Measurements from ENCODE around the gene TUBB4A.

Gene TUBB4A

DNA sequence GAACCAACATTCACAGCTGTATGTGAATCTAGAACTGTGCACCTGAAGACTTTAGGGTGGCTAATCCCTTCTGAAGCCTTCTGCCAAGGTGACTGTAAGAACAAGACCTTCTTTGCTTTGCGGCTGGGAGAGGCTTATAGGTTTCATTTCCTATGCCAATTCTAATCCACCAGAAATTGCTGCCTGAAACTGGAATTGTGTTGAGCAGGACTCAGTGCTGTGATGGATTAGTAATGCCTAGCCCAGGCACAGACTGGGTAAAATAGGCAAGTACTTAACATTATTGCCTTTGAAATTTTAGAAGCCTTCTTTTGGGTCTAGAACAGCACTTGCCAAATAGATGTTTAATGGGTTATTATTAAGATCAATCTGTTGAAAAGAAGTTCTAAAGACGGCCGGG is 54.1 kb downstream of the TUBB4A start:
- no peaks in the 10 kb centered on the region for H3K79me2 ChIP-seq
- H3K4me1 ChIP-seq = no peaks in the 10 kb centered on the region
- H3K36me3 ChIP-seq (ENCODE audit: control insufficient read depth, insufficient read depth, low read length) = no peaks in the 10 kb centered on the region
- H3K4me3 ChIP-seq (ENCODE audit: low read depth, low read length) = no peak overlapping the region
- H3K27ac ChIP-seq = no peak overlapping the region
- no peak overlapping the region for H3K4me2 ChIP-seq (ENCODE audit: low read length)
- TF ChIP-seq, protein P1, sequence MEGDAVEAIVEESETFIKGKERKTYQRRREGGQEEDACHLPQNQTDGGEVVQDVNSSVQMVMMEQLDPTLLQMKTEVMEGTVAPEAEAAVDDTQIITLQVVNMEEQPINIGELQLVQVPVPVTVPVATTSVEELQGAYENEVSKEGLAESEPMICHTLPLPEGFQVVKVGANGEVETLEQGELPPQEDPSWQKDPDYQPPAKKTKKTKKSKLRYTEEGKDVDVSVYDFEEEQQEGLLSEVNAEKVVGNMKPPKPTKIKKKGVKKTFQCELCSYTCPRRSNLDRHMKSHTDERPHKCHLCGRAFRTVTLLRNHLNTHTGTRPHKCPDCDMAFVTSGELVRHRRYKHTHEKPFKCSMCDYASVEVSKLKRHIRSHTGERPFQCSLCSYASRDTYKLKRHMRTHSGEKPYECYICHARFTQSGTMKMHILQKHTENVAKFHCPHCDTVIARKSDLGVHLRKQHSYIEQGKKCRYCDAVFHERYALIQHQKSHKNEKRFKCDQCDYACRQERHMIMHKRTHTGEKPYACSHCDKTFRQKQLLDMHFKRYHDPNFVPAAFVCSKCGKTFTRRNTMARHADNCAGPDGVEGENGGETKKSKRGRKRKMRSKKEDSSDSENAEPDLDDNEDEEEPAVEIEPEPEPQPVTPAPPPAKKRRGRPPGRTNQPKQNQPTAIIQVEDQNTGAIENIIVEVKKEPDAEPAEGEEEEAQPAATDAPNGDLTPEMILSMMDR (IDR thresholded peaks at IDR 0.05) = no peak
- H3K27me3 ChIP-seq (ENCODE audit: control insufficient read depth, insufficient read depth, low read length) = no peaks in the 10 kb centered on the region
- no peaks in the 10 kb centered on the region for H3K9me3 ChIP-seq (ENCODE audit: control insufficient read depth, low read length)
- H2AFZ ChIP-seq = no peak overlapping the region
- H3K9ac ChIP-seq = no peak overlapping the region

GRCh38 chr19:6446452-6446851 is 55.7 kb downstream of the TUBB4A start:
- H3K79me2 ChIP-seq = no peaks in the 10 kb centered on the region

More at GRCh38 chr19:6446452-6446851, 55.7 kb downstream of the TUBB4A start:
- TF ChIP-seq, protein P1 (IDR thresholded peaks at IDR 0.05) = no peak
- Histone ChIP-seq H3K4me3 (ENCODE audit: low read depth, low read length) (no peak overlapping the region), H3K4me2 (ENCODE audit: low read length) (no peak overlapping the region), H3K27ac (no peak overlapping the region), H3K9me3 (ENCODE audit: control insufficient read depth, low read length) (no peaks in the 10 kb centered on the region), H3K36me3 (ENCODE audit: control insufficient read depth, insufficient read depth, low read length) (no peaks in the 10 kb centered on the region), H3K27me3 (ENCODE audit: control insufficient read depth, insufficient read depth, low read length) (no peaks in the 10 kb centered on the region), H2AFZ (no peak overlapping the region), H3K9ac (no peak overlapping the region), H3K4me1 (no peaks in the 10 kb centered on the region)

Data from parathyroid adenoma (tissue), 2 donors.